Thoracic aorta (tissue), 2 donors: ENCODE measurements around the gene PDIA6. TPM values are rescaled to one million over a fixed set of nuclear protein-coding genes. Genes with fewer than 3 reads are reported as not detected.

Source experiments
- ATAC-seq: fragments of 150-250 bp; one replicate; pipeline ENCODE4 v1.8.0; 2017; ENCODE audit warnings: low read depth; ENCODE audit not compliant: insufficient number of reproducible peaks, low FRiP score
- DNase-seq: peaks from one replicate; pipeline ENCODE4 v3.0.0-alpha.2; 2020; ENCODE audit warnings: low spot score
- H3K27ac ChIP-seq, 2 donors: fragments of 200-600 bp; sonication (generic); 1 replicate in 1 of 2; 2 replicates in 1 of 2; pipeline ENCODE4 v1.5.1; 2016; ENCODE audit warnings: mild to moderate bottlenecking in 2 of 2, moderate library complexity in 2 of 2
- H3K27me3 ChIP-seq: fragments of 200-600 bp; sonication (generic); replicated peaks from 2 replicates; pipeline ENCODE4 v1.6.0; 2016; ENCODE audit warnings: mild to moderate bottlenecking; ENCODE audit not compliant: insufficient read depth
- H3K36me3 ChIP-seq: fragments of 200-600 bp; sonication (generic); one replicate; pipeline ENCODE4 v1.5.1; 2016
- H3K4me1 ChIP-seq, 2 donors: fragments of 200-600 bp; sonication (generic); 1 replicate in 1 of 2; 2 replicates in 1 of 2; pipeline versions ENCODE4 v1.5.1 to v1.6.0; 2016; ENCODE audit warnings: low read depth in 2 of 2, mild to moderate bottlenecking in 1 of 2; ENCODE audit not compliant: control insufficient read depth in 1 of 2
- H3K4me3 ChIP-seq: fragments of 200-600 bp; sonication (generic); 2 replicates; pipeline ENCODE4 v1.5.1; 2016; ENCODE audit warnings: mild to moderate bottlenecking
- H3K9me3 ChIP-seq: fragments of 200-600 bp; sonication (generic); 2 replicates; pipeline ENCODE4 v1.5.1; 2016
- CTCF ChIP-seq: fragments of 200-600 bp; sonication (generic); IDR thresholded peaks from one replicate; pipeline ENCODE4 v1.5.1; 2019; ENCODE audit warnings: antibody characterized with exemption
- total RNA-seq, 2 donors: library from RNA; depleted of rRNA; stranded (reverse); fragments of >200 nt; gene quantifications; one replicate each; pipeline versions ENCODE4 v1.1.0 to v1.2.3, GENCODE V29; 2016

Gene PDIA6
- total RNA-seq, 2 donors from 2014 or later, result 94.9 to 100 TPM

- no peaks in the 10 kb centered on the region for H3K27me3 ChIP-seq
- ATAC-seq (no peak), DNase-seq (no peak)
- no peak overlapping the region for H3K4me3 ChIP-seq
- no peak overlapping the region for H3K27ac ChIP-seq
- no peak for TF ChIP-seq CTCF
- H3K4me1 ChIP-seq, result no peaks in the 10 kb centered on the region
- no peaks in the 10 kb centered on the region for H3K9me3 ChIP-seq
- no peaks in the 10 kb centered on the region for H3K36me3 ChIP-seq
These were observed 46.7 kb upstream of the PDIA6 start for GRCh38 chr2:10859278-10859677.

GRCh38 chr2:10848541-10848940 is 36.0 kb upstream of the PDIA6 start:
- ATAC-seq (no peak), DNase-seq (no peak)
- no peaks in the 10 kb centered on the region for H3K9me3 ChIP-seq
- TF ChIP-seq CTCF, result no peak
- no peak overlapping the region for H3K4me3 ChIP-seq
- no peaks in the 10 kb centered on the region for H3K27me3 ChIP-seq
- H3K4me1 ChIP-seq, result no peaks in the 10 kb centered on the region
- no peak overlapping the region for H3K27ac ChIP-seq
- H3K36me3 ChIP-seq, result no peaks in the 10 kb centered on the region

- peaks cover 5% of the 10 kb centered on the region for H3K9me3 ChIP-seq
- DNase-seq (no peak), ATAC-seq (no peak)
- H3K4me1 ChIP-seq, result no peaks in the 10 kb centered on the region
- H3K27ac ChIP-seq, result no peak overlapping the region
- H3K36me3 ChIP-seq, result no peaks in the 10 kb centered on the region
- no peaks in the 10 kb centered on the region for H3K27me3 ChIP-seq
- no peak overlapping the region for H3K4me3 ChIP-seq
- no peak for TF ChIP-seq CTCF
These were observed 34.4 kb upstream of the PDIA6 start for GRCh38 chr2:10847008-10847407.

GRCh38 chr2:10846110-10846861 is 33.7 kb upstream of the PDIA6 start:
- no peaks in the 10 kb centered on the region for H3K27me3 ChIP-seq
- TF ChIP-seq CTCF, result no peak
- H3K4me1 ChIP-seq, result no peaks in the 10 kb centered on the region
- DNase-seq (no peak), ATAC-seq (no peak)
- H3K27ac ChIP-seq, result no peak overlapping the region
- no peaks in the 10 kb centered on the region for H3K36me3 ChIP-seq
- no peak overlapping the region for H3K4me3 ChIP-seq
- H3K9me3 ChIP-seq, result peaks cover 12% of the 10 kb centered on the region

- TF ChIP-seq CTCF, result no peak
- H3K27ac ChIP-seq, result no peak overlapping the region
- no peaks in the 10 kb centered on the region for H3K36me3 ChIP-seq
- H3K27me3 ChIP-seq, result no peaks in the 10 kb centered on the region
- no peaks in the 10 kb centered on the region for H3K4me1 ChIP-seq
- H3K9me3 ChIP-seq, result peaks cover 19% of the 10 kb centered on the region
- ATAC-seq (no peak), DNase-seq (no peak)
- no peak overlapping the region for H3K4me3 ChIP-seq
These were observed 33.1 kb upstream of the PDIA6 start for GRCh38 chr2:10845640-10846039.
